ENCODE measurements around the gene SLC37A1.
"Not testable (repeated sequence)": the region's sequence is repeated elsewhere in the genome, so short reads cannot be mapped to it uniquely, and the experiment has no call there.

Gene SLC37A1

DNA sequence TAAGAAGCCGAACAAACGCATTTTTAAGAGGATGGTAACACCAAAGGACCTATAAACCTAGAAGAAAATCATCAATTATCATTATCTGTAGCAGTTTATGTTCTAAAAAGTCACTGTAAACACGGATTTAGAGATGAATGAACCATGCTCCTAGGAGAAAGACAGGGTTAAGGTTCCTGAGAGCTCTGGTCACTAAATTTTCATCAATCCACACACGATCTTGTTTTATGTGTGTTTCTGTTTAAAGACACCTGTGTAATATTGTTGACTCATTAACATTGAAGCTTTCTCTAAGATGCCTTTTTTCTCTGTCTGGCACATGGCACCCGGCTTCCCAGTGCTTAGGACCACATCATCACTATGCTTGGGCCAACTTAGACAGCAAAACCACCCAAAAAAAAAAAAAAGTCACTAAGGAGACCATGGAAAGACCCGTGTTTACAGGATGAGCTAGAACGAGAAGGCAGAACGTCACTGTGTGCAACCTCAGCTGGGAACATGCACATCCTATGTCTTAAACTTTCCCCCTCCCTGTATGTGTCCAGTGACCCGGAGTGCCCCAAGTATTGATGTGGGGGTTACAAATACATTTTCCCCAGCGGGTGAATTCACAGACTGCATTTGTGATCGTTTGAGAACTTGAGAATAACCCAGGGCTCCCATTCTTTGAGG, 84.0 kb downstream of the SLC37A1 start:
- no peak for DNase-seq

DNA sequence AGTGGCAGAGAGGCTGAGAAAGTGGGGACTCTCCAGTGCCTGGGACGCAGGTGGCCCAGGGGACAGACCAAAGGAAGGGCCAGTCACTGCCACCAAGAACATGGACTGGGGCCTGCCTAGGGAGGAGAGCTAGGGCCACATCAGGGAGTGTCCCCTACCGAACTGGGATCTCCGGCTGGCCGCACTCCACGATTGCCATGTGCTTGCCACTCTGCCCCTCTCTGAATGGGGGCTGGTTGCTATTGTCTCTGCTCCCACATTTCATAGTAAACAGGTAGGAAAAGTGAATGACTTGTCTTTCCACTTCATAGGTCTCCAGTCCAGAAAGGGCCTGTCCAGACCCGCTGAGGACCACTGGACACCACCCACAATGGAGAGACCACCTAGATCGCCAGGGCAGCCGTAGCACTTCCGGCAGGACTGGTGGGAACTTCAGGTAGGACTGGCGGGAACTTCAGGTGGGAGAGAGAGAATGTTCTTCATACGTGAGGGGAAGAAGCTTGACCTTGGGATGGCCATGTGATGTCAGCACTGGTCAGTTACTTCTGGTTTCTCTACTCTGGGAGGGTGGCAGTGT, 84.6 kb downstream of the SLC37A1 start:
- no peak for DNase-seq

DNA sequence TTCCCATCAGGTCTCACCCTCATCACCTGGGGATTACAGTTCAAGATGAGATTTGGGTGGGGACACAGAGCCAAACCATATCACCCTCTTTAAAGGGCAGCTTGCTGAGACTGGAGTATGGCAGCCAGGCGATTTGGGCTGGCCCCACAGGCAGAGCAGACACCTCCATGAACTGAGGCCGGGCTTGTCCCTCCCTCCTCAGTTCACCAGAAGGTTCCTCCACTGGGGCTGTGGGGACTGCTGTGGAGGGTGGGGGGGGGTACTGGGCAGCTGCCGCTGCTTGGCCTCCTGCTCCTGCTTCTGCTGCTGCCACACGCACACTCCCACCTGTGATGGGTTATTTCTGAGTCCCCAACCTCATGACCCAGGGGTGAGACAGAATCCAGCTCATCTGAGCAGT, 85.8 kb downstream of the SLC37A1 start:
- DNase-seq: no peak

DNA sequence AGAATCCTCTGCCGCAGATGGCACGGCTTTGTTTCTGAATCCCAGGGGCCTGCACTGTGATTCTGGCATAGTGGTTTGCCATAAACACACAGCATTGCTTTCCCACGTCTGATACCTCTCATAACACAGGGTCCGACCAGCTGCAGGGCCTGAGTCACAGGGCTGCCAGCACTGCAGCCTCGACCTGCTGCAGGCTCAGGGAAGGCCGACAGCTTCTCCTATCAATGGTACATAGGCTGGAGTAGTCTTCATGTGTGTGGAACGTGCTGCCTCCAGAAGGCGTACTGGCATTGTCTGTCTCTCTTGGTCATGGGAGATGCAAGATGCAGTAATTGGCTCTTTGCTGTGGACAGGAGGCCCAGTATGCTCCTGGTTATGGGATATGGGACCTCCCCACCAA, 86.3 kb downstream of the SLC37A1 start:
- DNase-seq: no peak

DNA sequence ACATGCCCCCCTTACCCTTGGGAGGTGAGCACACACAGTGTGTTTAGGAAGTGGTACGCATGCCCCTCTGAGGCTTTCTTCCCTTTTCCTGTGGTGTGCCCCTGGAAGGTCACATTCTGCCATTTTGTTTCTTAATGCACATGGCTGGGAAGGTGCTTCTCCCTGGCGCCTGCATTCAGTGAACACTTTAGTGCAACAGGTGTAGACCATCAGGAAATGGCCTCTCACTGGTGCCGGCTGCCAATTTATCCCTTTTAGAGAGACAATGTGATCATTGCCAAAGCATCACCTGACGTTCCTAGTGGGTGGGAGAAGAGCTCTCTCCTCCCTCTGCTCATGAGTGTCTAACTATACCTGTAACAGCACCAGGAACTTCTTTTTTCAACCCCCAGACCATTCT, 88.0 kb downstream of the SLC37A1 start:
- DNase-seq: no peak

DNA sequence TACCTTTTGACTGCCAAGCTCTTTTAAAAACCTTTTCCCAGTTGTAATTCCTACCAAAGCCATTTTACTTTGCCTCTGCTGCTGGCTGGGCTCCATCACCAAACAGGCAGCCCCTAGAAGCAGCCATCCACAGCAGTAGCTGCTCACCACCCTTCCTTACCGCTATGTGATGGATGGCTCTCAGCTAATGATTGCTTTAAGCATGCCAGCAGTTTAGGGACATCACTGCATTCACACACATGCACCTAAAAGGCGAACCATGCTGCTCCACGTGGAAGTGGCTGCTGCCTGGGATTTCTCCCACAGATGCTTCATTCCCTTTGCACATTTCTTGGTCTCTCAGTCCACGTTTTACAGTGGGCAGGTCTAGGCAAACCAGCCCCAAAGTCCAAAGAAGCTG, 93.5 kb downstream of the SLC37A1 start:
- DNase-seq: no peak

DNA sequence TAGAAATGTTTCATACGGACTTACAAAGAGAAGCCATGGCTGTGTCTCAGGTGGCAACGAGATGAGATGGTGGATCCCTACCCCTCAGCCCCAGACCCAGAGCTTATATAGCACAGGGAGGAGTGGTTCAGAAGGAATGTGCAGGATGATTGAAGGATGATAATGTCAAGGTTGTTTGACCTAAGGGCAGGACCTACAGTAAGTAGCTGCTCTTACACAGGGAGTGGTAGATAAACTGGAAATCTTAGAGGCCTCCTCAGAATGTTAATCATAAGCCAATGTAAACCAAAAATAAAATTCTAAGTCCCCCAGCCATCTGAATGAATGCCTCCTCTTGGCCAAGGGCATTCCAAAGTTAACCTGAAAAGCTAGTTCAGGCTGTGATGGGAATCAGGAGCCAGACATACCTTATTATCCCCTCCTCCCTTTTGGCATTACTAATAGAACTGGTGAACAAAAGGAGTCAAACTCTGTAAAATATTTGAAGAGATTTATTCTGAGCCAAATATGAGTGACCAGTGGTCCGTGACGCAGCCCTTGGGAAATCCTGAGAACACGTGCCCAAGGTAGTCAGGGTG, 94.0 kb downstream of the SLC37A1 start:
- no peak for DNase-seq

DNA sequence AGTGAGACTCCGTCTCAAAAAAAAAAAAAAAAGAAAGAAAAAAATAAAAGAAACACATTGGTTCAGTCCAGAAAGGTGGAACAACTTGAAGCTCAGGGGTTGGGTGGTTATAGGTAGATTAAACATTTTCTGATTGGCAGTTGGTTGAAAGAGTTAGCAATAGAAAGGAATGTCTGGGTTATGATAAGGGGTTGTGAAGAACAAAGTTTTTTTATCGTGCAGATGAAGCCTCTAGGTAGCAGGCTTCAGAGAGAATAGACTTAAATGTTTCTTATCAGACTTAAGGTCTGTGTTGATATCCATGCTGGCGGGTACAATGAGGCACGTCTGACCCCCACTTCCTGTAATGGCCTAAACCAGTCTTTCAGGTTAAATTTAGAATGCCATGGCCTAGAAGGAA, 94.8 kb downstream of the SLC37A1 start:
- no peak for DNase-seq

DNA sequence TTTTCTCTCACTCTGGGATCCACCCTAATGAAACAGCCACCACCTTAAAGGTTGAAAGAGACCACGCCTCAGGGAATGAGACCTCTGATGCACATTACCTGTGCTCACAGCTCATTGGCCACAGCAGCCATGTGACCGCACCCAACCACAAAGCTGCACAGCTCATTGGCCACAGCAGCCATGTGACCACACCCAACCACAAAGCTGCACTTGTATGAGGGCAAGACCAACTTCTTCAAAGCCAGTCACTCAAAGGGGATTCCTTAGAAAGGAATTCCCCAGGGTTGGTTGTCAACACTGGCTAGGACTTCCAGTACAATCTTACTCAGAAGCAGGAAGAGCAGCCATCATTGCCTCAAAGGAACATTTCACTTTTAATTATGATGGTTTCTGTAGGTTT, 96.2 kb downstream of the SLC37A1 start:
- peak; percentile 47 to 48 for DNase-seq

DNA sequence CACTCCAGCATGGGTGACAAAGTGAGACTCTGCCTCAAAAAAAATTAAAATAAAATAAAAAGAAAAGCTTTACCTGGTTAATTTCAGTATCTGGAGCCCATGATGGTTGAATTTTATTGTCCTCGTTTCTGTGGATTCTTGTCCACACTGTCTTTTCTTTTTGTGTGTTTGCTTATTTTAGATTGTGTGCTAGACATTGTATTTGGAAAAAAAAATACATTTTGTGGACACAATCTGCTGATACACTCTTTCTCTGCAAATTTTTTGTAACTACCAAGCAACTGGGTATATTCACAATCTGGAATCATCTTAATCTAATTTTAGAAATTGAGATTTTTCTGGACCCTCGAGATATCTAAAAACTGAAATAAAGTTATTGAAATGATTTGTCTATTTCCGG, 98.2 kb downstream of the SLC37A1 start:
- DNase-seq: no peak

DNA sequence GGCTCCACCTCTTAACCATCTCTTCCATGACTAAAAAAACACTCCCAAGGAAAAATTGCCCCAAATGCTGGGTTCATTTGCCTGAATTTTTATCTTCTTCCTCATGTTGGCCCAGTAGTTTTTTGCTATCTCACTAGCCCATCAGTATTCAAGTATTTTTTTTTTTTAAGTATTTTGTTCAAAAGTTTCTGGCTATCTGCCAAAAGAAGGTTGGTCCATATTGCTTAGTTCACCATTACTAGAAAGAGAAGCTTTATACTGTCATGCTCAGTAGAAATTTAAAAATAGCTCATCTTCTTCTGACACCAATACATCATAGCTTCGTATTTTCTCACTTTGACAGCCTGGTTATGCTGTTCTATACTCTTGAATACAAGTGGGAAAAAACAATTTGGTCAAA, 98.7 kb downstream of the SLC37A1 start:
- no peak for DNase-seq

DNA sequence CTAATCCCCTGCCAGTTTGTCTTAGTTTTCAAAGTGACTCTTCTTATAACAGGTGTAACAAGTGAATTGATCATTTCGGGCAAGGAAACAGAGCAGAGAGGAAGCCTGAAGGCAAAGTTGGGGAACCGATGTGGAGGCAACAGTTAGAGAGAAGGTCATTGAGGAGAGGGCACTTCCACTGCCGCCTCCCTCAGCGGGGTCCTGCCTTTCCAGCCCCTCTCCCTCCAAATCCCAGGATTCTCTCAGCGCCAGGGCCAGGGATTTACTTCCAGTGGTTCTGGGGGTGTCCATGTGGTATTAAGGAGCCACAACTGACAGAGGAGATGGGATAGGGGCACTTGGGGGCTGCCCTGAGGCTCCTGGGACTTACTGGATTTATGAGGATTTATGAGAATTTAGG, 100.1 kb downstream of the SLC37A1 start:
- no peak for DNase-seq

DNA sequence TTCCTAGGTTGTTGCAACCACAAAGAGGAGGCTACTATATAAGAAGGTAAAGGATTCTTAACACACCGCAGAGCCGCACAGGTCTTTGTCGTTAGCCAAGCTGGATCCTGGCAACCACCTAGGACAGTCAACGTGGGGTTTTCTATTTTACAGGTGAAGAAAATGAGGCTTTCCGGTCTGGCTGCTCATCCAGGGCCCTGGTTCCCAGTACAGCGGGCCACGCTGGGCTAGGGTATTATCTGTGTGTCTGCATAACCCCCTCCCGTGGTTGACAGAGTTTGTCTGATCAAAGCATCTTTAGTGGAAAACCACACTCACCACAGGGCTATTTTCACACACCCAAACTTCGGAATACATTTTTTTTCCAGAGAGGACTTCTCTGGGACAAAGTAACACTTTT, 100.7 kb downstream of the SLC37A1 start:
- DNase-seq: peak; percentile 45 to 60

DNA sequence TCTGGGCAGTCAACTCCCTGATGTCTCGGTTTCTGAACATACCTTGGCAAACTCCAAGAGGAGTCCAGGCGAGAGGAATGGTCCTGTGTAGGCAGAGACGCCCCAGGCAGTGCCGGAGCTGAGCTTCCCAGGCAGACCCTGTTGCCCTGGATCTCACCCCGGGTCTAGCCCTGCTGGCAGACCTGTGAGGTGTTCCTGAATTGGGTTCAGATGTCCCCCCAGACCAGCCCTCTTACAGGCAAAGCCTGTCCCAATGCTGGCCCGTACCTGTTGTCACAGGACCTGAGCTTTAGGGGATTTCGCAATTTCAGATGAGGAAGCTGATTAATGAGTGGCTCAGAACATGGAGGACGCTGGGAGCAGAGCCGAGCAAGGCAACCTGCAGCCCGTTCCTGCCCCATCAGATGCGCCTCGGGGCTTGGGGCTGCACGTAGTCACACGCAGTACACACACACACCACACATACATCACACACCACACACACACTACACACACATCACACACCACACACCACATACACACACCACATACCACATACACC, 101.2 kb downstream of the SLC37A1 start:
- peak; percentile 57 to 62 for DNase-seq

DNA sequence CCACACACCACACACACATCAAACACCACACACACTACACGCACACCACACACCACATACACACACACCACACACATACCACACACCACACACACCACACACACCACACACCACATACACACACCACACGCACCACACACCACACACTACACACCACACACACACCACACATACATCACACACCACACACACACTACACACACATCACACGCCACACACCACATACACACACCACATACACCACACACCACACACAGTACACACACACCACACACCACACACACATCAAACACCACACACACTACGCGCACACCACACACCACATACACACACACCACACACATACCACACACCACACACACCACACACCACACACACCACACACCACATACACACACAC, 101.7 kb downstream of the SLC37A1 start:
- not testable (repeated sequence) for DNase-seq

DNA sequence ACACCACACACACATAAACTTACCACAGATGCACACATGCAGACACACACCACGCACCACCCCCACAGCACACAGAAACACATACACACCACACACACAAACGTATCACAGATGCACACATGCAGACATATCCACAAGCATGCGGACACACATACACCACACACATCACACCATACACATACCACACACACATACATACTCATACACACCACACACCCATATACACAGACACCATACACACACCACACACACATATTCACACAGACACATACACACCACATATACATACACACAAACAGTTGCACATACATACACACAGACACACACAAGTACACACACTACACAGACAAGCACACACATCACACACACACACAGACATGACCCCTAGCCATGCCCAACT, 102.3 kb downstream of the SLC37A1 start:
- DNase-seq: no peak

DNA sequence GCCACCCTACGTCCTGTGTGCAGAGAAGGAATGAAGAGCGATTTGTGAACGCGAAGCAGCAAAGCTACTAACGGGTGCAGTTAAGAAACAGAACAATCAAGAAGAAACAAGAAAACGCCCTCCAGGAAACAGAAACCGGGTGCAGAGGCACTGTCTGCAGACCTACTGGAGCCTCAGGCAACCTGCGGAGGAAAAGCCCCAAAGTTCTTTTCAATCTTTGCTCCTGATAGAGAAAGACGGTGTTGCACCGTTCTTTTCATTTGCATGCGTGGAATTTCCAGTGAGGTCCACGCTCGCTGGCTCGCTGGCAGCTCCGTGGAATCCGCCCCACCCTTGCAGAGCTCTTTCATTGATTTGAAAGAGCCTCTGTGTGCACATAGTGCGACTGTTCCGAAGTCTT, 102.8 kb downstream of the SLC37A1 start:
- DNase-seq: peak; percentile 17 to 23

DNA sequence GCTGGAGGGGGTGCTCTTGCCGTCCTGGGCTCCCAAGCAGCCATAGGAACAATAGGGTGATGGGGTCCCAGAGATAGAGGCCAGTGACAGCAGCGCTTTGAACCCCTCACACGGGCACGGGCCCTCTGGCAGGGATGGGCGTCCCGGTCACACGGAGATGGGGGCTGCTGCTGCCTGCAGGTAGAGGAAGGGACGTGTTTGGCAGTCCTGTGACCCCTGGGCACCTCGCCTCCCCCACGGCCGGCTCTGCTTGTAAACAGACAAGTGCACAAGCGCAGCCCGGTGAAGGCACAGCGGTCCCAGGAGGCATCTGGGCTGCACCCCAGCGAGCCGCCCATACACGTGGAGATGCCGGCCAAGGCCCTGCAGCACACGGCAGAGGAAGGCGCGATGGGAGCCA, 103.3 kb downstream of the SLC37A1 start:
- DNase-seq: no peak

DNA sequence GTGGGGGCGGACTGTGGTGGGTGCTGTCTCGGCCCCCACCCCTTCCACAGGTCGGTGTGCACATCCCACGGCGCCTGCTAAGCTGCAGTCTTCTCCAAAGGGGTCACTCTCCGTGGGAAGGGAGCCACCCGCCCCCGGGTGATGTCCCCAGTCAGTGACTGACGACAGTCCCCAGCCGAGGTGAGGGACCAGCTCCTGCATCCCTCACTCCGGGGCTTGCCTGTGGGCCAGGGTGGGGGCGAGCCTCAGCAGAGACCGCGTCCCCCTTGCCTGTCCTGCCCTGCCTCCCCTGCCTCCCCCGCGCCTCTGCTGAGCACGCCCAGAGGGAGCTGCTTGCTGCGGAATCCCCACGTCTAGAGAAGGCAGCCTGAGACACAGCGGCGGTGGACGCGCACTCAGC, 103.8 kb downstream of the SLC37A1 start:
- no peak for DNase-seq

DNA sequence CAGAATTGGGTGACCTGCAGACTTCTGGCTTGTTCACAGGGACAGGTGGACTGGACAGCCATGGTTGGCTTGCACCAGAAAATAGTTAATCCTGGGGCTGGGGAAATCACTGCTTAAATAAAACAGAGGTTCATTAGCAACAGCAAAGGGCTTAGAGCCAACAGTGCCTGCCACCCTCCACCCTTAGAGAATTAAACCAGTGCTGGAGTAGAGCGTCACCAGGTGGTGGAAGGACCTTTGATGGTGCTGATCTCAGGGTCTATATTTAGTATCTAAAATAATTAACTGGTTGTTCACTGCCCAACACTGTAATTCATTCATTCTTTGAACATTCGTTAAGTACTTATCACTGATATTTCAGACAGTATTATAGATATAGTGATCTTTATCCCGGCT, 105.1 kb downstream of the SLC37A1 start:
- no peak for DNase-seq

DNA sequence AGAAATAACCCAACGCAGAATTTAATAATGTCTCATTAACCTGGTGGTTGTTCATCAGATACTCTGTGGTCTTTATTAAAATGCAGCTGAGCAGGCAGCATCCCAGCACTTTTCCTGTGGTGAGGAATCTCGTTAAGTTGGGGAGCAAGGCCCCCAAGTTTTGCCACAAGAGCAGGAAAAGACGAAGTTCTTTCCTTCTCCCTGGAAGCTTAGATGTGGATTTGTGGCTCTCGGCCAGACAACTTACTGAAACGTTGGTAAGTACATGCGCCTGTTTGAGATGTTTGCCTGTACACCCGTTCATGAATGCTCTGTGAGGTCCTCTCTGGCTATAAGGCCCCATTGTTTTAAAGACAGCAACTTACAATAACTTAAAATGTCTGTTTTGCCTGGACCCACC, 105.5 kb downstream of the SLC37A1 start:
- no peak for DNase-seq

DNA sequence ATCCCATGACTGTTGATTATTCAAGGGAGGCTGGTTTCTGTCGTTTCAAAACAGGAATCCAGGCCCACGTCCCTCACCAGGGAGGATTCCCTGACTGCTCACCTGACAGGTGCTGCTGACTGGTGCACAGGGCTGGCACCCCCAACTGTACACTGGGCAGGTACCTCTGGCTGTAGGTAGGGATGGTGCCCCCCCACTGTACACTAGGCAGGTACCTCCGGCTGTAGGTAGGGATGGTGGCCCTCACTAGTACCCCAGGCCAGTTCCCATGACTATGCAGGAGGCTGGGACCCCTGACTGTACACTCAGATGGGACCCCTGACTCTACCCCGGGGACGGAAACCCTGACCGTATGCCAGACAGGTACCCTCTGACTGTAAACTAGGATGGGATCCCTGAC, 106.2 kb downstream of the SLC37A1 start:
- no peak for DNase-seq

DNA sequence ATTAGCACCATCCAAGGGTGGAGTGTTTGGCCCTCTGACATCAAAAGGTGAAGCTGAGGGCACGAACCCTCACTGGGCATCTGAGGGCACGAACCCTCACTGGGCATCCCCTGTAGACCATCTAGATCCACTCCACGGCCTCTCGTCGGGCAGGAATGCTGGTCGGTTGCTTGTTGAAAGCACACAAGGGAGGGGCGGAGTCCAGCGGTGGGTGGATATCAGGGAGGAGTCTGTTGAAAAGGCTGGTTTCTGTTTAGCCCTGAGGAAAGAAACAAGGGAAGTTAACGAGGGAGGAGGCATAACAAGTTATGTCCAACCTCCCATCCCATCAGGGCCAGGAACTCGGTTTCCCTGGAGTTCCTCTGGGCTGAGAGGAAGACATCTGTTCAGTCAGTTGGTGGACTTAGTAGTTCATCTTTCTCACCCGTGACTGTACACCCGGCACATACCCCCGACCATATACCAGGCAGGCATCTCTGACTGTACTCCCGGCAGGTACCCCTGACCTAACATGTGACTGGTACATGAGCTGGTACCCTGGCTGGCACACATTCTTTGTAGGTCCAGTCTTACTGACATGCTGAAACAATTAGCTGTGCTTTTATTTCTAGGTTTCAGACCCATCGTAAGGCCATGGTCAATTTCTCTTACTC, 107.6 kb downstream of the SLC37A1 start:
- DNase-seq: no peak

DNA sequence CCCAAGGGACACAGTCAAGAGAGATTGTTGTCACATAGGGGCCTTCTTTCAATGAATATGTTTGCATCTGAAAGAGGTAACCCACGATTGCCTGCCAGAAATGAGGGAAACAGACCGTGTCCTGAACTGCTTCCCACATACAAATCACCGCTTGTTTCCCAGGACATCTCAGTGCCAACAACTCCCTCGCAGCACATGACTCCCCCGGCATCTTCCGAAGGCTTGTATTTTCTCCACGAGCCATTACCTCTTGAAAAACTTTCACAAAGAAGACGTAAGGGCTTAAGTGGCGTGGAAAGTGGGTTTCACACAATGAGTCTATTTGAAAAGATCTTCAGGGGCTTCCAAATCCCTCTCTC, 108.1 kb downstream of the SLC37A1 start:
- no peak for DNase-seq

Measured in stimulated activated CD4-positive, alpha-beta T cell treated with anti-CD3 and anti-CD28 coated beads, Interleukin-2, amount 100 ng/mL, for 24 hours (primary cell).